C4-2B (cell line): Measurements from ENCODE around the gene ST6GAL2.

Experiments
- CTCF ChIP-seq: fragments of 450-650 bp; conservative IDR thresholded peaks from 2 replicates; pipeline ENCODE4 v1.5.1; 2017; ENCODE audit warnings: mild to moderate bottlenecking
- ZFX ChIP-seq: fragments of 450-650 bp; IDR thresholded peaks from 2 replicates; pipeline ENCODE4 v1.6.1; 2017

- TF ChIP-seq CTCF = no peak
- TF ChIP-seq ZFX = no peak
Measured at GRCh38 chr2:106764614-106765013, 121.4 kb downstream of the ST6GAL2 start.
